HCT116 (cell line): ENCODE data around the gene MYADML2. TPM values are rescaled to one million over a fixed set of nuclear protein-coding genes. Genes with fewer than 3 reads are reported as not detected.

ENCODE experiments used
- ATAC-seq: fragments of 200-7000 bp; cut with Tn5 transposase; 2 replicates; pipeline ENCODE4 v1.9.1; 2020; ENCODE audit warnings: mild to moderate bottlenecking, moderate library complexity
- BruUV-seq: library from RNA; stranded (reverse); fragments of 400-500 nt; replicated peaks from 2 replicates; lab custom pipeline; 2021; lab: Mats Ljungman, UMichigan
- CTCF ChIA-PET: fragments of 300-600 bp; sonication (Branson Sonifier 250); formaldehyde crosslinking; loops from one replicate; lab custom pipeline; 2021; ENCODE audit warnings: antibody characterized with exemption; lab: Charles Lee
- POLR2A ChIA-PET: fragments of 300-600, 350-600 bp; sonication (Branson Sonifier 250); formaldehyde crosslinking; loops from one replicate; lab custom pipeline; 2021; ENCODE audit warnings: antibody characterized with exemption; lab: Charles Lee
- RAD21 ChIA-PET, 2 experiments: fragments of 300-600 bp; sonication (Branson Sonifier 250); formaldehyde crosslinking; loops; one replicate each; lab custom pipeline; 2023; ENCODE audit warnings: low total read pairs in 2 of 2; ENCODE audit not compliant: uncharacterized antibody in 2 of 2, unreplicated experiment in 2 of 2, low non-redundant PET in 1 of 2; lab: Charles Lee
- DNase-seq: peaks from one replicate; pipeline ENCODE4 v3.0.0-alpha.2; 2010; ENCODE audit warnings: low read depth, low spot score
- H2AFZ ChIP-seq: fragments of 200-600 bp; shearing (Covaris generic), sonication (generic); 2 replicates; pipeline ENCODE4 v1.6.1; 2017; ENCODE audit warnings: low read depth, mixed run types, mixed read lengths, antibody characterized with exemption, low read length; ENCODE audit not compliant: poor library complexity, severe bottlenecking
- H3K27ac ChIP-seq: 2 replicates; pipeline ENCODE4 v1.5.1; 2012; ENCODE audit warnings: low read depth, low read length
- H3K27me3 ChIP-seq: fragments of 200-600 bp; sonication (generic); 2 replicates; pipeline ENCODE4 v1.6.1; 2016; ENCODE audit warnings: mixed run types, low read length, mixed read lengths; ENCODE audit not compliant: insufficient read depth
- H3K36me3 ChIP-seq, 2 experiments: fragments of 200-500 bp in 1 of 2; fragments of 200-600 bp in 1 of 2; sonication (Bioruptor generic) in 1 of 2; sonication (generic) in 1 of 2; 2 replicates each; pipeline versions ENCODE4 v1.5.1 to v1.6.1; 2014 to 2016; ENCODE audit warnings: low read length in 2 of 2, inconsistent platforms in 1 of 2, mixed read lengths in 1 of 2, mixed run types in 1 of 2; ENCODE audit not compliant: insufficient read depth in 2 of 2, control insufficient read depth in 1 of 2
- H3K4me1 ChIP-seq, 2 experiments: fragments of 200-600 bp in 1 of 2; sonication (generic) in 1 of 2; 2 replicates each; pipeline versions ENCODE4 v1.5.1 to v1.6.1; 2012 to 2017; ENCODE audit warnings: low read length in 2 of 2, inconsistent platforms in 1 of 2, mild to moderate bottlenecking in 1 of 2, mixed read lengths in 1 of 2, mixed run types in 1 of 2, moderate library complexity in 1 of 2; ENCODE audit not compliant: insufficient read depth in 2 of 2, control insufficient read depth in 1 of 2
- H3K4me2 ChIP-seq: fragments of 200-600 bp; sonication (generic); 2 replicates; pipeline ENCODE4 v1.6.1; 2017; ENCODE audit warnings: mixed run types, low read length, mixed read lengths
- H3K4me3 ChIP-seq, 2 experiments: fragments of 200-600 bp in 1 of 2; sonication (generic) in 1 of 2; replicated peaks in 1 of 2; 2 replicates each; pipeline ENCODE4 v1.5.1; 2011 to 2016; ENCODE audit warnings: low read length in 2 of 2, control low read depth in 1 of 2, low read depth in 1 of 2, mild to moderate bottlenecking in 1 of 2, mixed read lengths in 1 of 2, mixed run types in 1 of 2
- H3K79me2 ChIP-seq: fragments of 200-600 bp; sonication (generic); 2 replicates; pipeline ENCODE4 v1.6.1; 2017; ENCODE audit warnings: mild to moderate bottlenecking, mixed run types, low read length, moderate library complexity, mixed read lengths; ENCODE audit not compliant: insufficient read depth
- H3K9ac ChIP-seq: fragments of 200-600 bp; sonication (generic); 2 replicates; pipeline ENCODE4 v1.6.1; 2016; ENCODE audit warnings: low read length, mixed read lengths
- H3K9me2 ChIP-seq: fragments of 200-600 bp; sonication (generic), shearing (Covaris generic); 2 replicates; pipeline ENCODE4 v1.6.1; 2017; ENCODE audit warnings: mixed run types, mild to moderate bottlenecking, moderate library complexity; ENCODE audit not compliant: insufficient read depth
- H3K9me3 ChIP-seq, 2 experiments: fragments of 200-500 bp in 1 of 2; fragments of 200-600 bp in 1 of 2; sonication (Bioruptor generic) in 1 of 2; sonication (generic) in 1 of 2; 2 replicates each; pipeline ENCODE4 v1.6.1; 2014 to 2017; ENCODE audit warnings: low read length in 2 of 2, mixed read lengths in 2 of 2, inconsistent platforms in 1 of 2, low read depth in 1 of 2, mild to moderate bottlenecking in 1 of 2, mixed run types in 1 of 2, moderate library complexity in 1 of 2; ENCODE audit not compliant: control insufficient read depth in 1 of 2, insufficient read depth in 1 of 2
- H4K20me1 ChIP-seq: fragments of 200-600 bp; sonication (generic), shearing (Covaris generic); 2 replicates; pipeline ENCODE4 v1.6.1; 2017; ENCODE audit warnings: mixed run types, mild to moderate bottlenecking, moderate library complexity; ENCODE audit not compliant: insufficient read depth
- CBX3 ChIP-seq: IDR thresholded peaks from 2 replicates; pipeline ENCODE4 v1.6.1; 2012; ENCODE audit warnings: low read depth
- CTCF ChIP-seq, 3 experiments: fragments of 200-600 bp in 1 of 3; sonication (generic) in 1 of 3; IDR thresholded peaks in 2 of 3; conservative IDR thresholded peaks in 1 of 3; 2 replicates each; pipeline ENCODE4 v1.5.1; 2012 to 2017; ENCODE audit warnings: low read depth in 2 of 3, low read length in 2 of 3, antibody characterized with exemption in 1 of 3, borderline replicate concordance in 1 of 3, control low read depth in 1 of 3, mild to moderate bottlenecking in 1 of 3, mixed read lengths in 1 of 3, mixed run types in 1 of 3, moderate library complexity in 1 of 3; ENCODE audit not compliant: insufficient read depth in 1 of 3
- EZH2 ChIP-seq: fragments of 200-600 bp; sonication (generic); IDR thresholded peaks from 2 replicates; pipeline ENCODE4 v1.6.1; 2017; ENCODE audit warnings: antibody characterized with exemption, mixed run types
- JUND ChIP-seq: IDR thresholded peaks from 2 replicates; pipeline ENCODE4 v1.6.1; 2012
- POLR2A ChIP-seq: IDR thresholded peaks from 2 replicates; pipeline ENCODE4 v1.7.0; 2011; ENCODE audit warnings: borderline replicate concordance; ENCODE audit not compliant: insufficient read depth, insufficient read length; ENCODE audit errors: extremely low read depth
- POLR2AphosphoS5 ChIP-seq: IDR thresholded peaks from 2 replicates; pipeline ENCODE4 v1.6.1; 2011; ENCODE audit warnings: mild to moderate bottlenecking, low read depth, low read length, moderate library complexity
- RAD21 ChIP-seq: IDR thresholded peaks from 2 replicates; pipeline ENCODE4 v1.6.1; 2012; ENCODE audit warnings: low read depth, mild to moderate bottlenecking
- REST ChIP-seq: IDR thresholded peaks from 2 replicates; pipeline ENCODE4 v1.6.1; 2012; ENCODE audit warnings: low read depth
- SRF ChIP-seq: IDR thresholded peaks from 2 replicates; pipeline ENCODE4 v1.6.1; 2012; ENCODE audit warnings: low read depth
- YY1 ChIP-seq: IDR thresholded peaks from 2 replicates; pipeline ENCODE4 v1.6.1; 2011; ENCODE audit warnings: low read length, low read depth, moderate library complexity, mild to moderate bottlenecking; ENCODE audit not compliant: insufficient replicate concordance; ENCODE audit errors: extremely low read depth
- ZBTB33 ChIP-seq: IDR thresholded peaks from 2 replicates; pipeline ENCODE4 v1.6.1; 2011; ENCODE audit warnings: mild to moderate bottlenecking, low read length, moderate library complexity; ENCODE audit not compliant: insufficient replicate concordance; ENCODE audit errors: extremely low read depth
- ZFX ChIP-seq: fragments of 450-650 bp; IDR thresholded peaks from 2 replicates; pipeline ENCODE4 v1.6.1; 2017
- intact Hi-C: fragments of 100-400 bp; cut with micrococcal nuclease; formaldehyde crosslinking; loops from 2 replicates; pipeline ENCODE4 v1.10.0; 2022
- total RNA-seq: library from RNA; stranded (reverse); gene quantifications from one replicate; pipeline ENCODE4 v1.2.1, GENCODE V29; 2021; ENCODE audit not compliant: unreplicated experiment

MYADML2 gene
- total RNA-seq, 1 experiment from 2014 or later, result not detected

GRCh38 chr17:81954131-81955057, 7.4 kb upstream of the MYADML2 start:
- H3K4me3 ChIP-seq, result no peak overlapping the region
- H3K9ac ChIP-seq, result no peak overlapping the region
- no peaks in the 10 kb centered on the region for H3K9me2 ChIP-seq
- TF ChIP-seq RAD21, result no peak
- no peak for TF ChIP-seq JUND
- no peak for TF ChIP-seq POLR2AphosphoS5
- TF ChIP-seq POLR2A, result no peak
- TF ChIP-seq REST, result no peak
- no peak for TF ChIP-seq YY1
- TF ChIP-seq CBX3, result no peak
- TF ChIP-seq SRF, result no peak
- TF ChIP-seq ZBTB33, result no peak
- TF ChIP-seq ZFX, result no peak
- no peak for TF ChIP-seq CTCF (IDR thresholded peaks at IDR 0.05 in 2 of 3, conservative IDR thresholded peaks at IDR 0.05 in 1 of 3; ENCODE audit: borderline replicate concordance in 1 of 3, insufficient read depth in 1 of 3, low read depth in 2 of 3, low read length in 2 of 3)
- no peak for TF ChIP-seq EZH2
- H3K4me2 ChIP-seq, result no peak overlapping the region
- DNase-seq (no peak), ATAC-seq (no peak)
- H3K27ac ChIP-seq, result no peak overlapping the region
- no peaks in the 10 kb centered on the region for H3K79me2 ChIP-seq
- ChIA-PET RAD21 (interaction anchor here in 1 of 2 experiments (0.8 kb wide), 1 partner anchor 74 kb away, joined by 3 read pairs; no protein-coding TSS in a partner anchor), CTCF (interaction anchor here (1.0 to 3.5 kb wide), 3 partner anchors 67 to 76 kb away, joined by 3 to 22 read pairs (median 8); partner anchors contain the start of genes CENPX and LRRC45), POLR2A (interaction anchor here (2.9 kb wide), 1 partner anchor 11 kb away, joined by 8 read pairs; no protein-coding TSS in a partner anchor)
- no peaks in the 10 kb centered on the region for H3K9me3 ChIP-seq
- intact Hi-C loops, result no loop called here
- no peaks in the 10 kb centered on the region for H4K20me1 ChIP-seq
- no peak overlapping the region for H2AFZ ChIP-seq
- BruUV-seq, result no TSS peak
- H3K27me3 ChIP-seq, result no peaks in the 10 kb centered on the region
- peaks cover 3 to 8% of the 10 kb centered on the region in 2 experiments; a peak in 2 of 4 replicates for H3K4me1 ChIP-seq
- H3K36me3 ChIP-seq, result no peaks in the 10 kb centered on the region
